Measurements from ENCODE around the gene TNFAIP8.
A peak's percentile ranks its signal among the peaks of the same experiment; 100 is the strongest.

Gene TNFAIP8

GRCh38 chr5:119327018-119327417, 28.8 kb upstream of the TNFAIP8 start:
- no peak overlapping the region for H3K4me3 ChIP-seq (ENCODE audit: low read depth in 1 of 5, low read length in 5 of 5)
- H3K4me1 ChIP-seq (ENCODE audit: control insufficient read depth in 5 of 5, insufficient read depth in 5 of 5, low read length in 5 of 5): peaks cover 5 to 68% (median 54%) of the 10 kb centered on the region in 5 donors
- H3K9me3 ChIP-seq (ENCODE audit: control insufficient read depth in 5 of 5, low read length in 5 of 5): no peaks in the 10 kb centered on the region
- H3K27me3 ChIP-seq (ENCODE audit: control insufficient read depth in 5 of 5, insufficient read depth in 4 of 5, low read length in 5 of 5): no peaks in the 10 kb centered on the region
- peak overlapping the region; percentile 84 for H3K27ac ChIP-seq (ENCODE audit: low read depth, low read length)
- no peaks in the 10 kb centered on the region for H3K36me3 ChIP-seq (ENCODE audit: control insufficient read depth in 5 of 5, insufficient read depth in 5 of 5, low read length in 5 of 5)
- H3K9ac ChIP-seq (ENCODE audit: low read length in 5 of 5): peak overlapping the region in 2 of 5 donors; percentile 50 to 54

DNA sequence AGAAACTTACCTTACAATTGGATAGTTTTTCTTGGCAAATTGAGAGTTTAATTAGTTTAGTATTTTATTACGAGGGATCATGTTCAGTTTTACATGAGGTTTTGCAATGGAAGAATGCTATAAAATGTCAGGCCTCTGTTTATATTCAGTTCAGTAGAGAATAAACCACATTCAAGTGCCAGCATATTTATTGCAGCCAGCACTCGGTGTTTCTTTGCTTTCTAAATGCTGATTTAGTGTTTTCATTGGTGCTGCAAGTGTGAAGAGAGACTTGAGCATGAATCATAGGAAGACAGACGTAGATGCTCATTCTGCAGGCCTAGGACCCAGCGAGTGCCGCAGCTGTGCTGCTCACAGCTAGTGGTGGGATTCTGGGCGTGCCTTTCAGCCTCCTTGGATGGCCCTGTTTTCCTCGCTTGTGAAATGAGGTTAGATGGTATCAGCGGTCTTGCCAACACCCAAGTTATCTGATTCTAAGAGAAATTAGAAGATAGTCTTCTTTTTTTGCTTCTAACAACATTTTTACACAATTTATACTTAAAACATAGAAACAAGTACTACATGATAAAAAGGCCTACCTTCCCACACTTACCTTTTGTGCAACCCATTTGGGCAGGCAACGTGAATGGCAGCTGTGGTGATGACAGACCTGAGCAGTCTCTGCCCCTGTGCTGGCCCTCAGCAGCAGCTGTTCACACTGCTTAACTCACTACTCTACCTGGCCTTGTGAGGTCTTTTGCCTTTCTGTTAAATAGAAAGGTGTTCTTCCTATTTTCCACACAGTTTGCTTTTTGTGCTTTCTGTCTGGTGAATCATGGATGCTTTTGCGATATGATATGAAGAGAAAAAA, 26.8 kb upstream of the TNFAIP8 start:
- Histone ChIP-seq H3K27ac (ENCODE audit: low read depth, low read length) (peak overlapping the region; percentile 84), H3K27me3 (ENCODE audit: control insufficient read depth in 5 of 5, insufficient read depth in 4 of 5, low read length in 5 of 5) (no peaks in the 10 kb centered on the region), H3K4me3 (ENCODE audit: low read depth in 1 of 5, low read length in 5 of 5) (no peak overlapping the region)

DNA sequence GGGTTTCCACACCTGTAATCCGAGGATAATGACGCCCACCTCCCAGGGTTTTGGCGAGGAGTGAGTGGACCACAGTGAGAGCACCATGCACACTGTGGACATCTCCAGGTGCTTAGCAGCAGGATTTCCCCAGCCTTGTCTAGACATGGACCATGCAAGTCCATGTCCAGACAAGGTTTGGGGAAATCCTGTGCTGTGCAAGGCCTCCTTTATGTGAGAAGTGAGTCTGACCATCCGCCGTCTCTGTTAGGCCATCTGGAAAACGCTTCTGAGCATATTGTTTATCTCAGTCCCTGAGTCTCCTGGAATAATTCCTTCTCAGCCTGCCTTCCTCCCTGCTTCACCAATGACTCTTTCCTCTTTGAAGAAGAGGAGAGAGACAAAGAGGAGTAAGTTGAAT, 26.2 kb upstream of the TNFAIP8 start:
- no peak overlapping the region for H3K9ac ChIP-seq (ENCODE audit: low read length in 5 of 5)
- no peaks in the 10 kb centered on the region for H3K36me3 ChIP-seq (ENCODE audit: control insufficient read depth in 5 of 5, insufficient read depth in 5 of 5, low read length in 5 of 5)
- H3K9me3 ChIP-seq (ENCODE audit: control insufficient read depth in 5 of 5, low read length in 5 of 5): no peaks in the 10 kb centered on the region
- peaks cover 0 to 44% (median 34%) of the 10 kb centered on the region in 5 donors for H3K4me1 ChIP-seq (ENCODE audit: control insufficient read depth in 5 of 5, insufficient read depth in 5 of 5, low read length in 5 of 5)
- H3K27ac ChIP-seq (ENCODE audit: low read depth, low read length): peak overlapping the region; percentile 84
- H3K27me3 ChIP-seq (ENCODE audit: control insufficient read depth in 5 of 5, insufficient read depth in 4 of 5, low read length in 5 of 5): no peaks in the 10 kb centered on the region
- H3K4me3 ChIP-seq (ENCODE audit: low read depth in 1 of 5, low read length in 5 of 5): no peak overlapping the region

More for the DNA sequence above, 26.8 kb upstream of the TNFAIP8 start:
- peak overlapping the region in 1 of 5 donors; percentile 45 for H3K9ac ChIP-seq (ENCODE audit: low read length in 5 of 5)
- no peaks in the 10 kb centered on the region for H3K9me3 ChIP-seq (ENCODE audit: control insufficient read depth in 5 of 5, low read length in 5 of 5)
- H3K36me3 ChIP-seq (ENCODE audit: control insufficient read depth in 5 of 5, insufficient read depth in 5 of 5, low read length in 5 of 5): no peaks in the 10 kb centered on the region
- peaks cover 0 to 48% (median 38%) of the 10 kb centered on the region in 5 donors for H3K4me1 ChIP-seq (ENCODE audit: control insufficient read depth in 5 of 5, insufficient read depth in 5 of 5, low read length in 5 of 5)

- H3K36me3 ChIP-seq (ENCODE audit: control insufficient read depth in 5 of 5, insufficient read depth in 5 of 5, low read length in 5 of 5): no peaks in the 10 kb centered on the region
- peaks cover 0 to 47% (median 34%) of the 10 kb centered on the region in 5 donors for H3K4me1 ChIP-seq (ENCODE audit: control insufficient read depth in 5 of 5, insufficient read depth in 5 of 5, low read length in 5 of 5)
- no peaks in the 10 kb centered on the region for H3K9me3 ChIP-seq (ENCODE audit: control insufficient read depth in 5 of 5, low read length in 5 of 5)
- H3K27ac ChIP-seq (ENCODE audit: low read depth, low read length): no peak overlapping the region
- no peak overlapping the region for H3K4me3 ChIP-seq (ENCODE audit: low read depth in 1 of 5, low read length in 5 of 5)
- no peak overlapping the region for H3K9ac ChIP-seq (ENCODE audit: low read length in 5 of 5)
- no peaks in the 10 kb centered on the region for H3K27me3 ChIP-seq (ENCODE audit: control insufficient read depth in 5 of 5, insufficient read depth in 4 of 5, low read length in 5 of 5)
Observed at GRCh38 chr5:119330367-119331183, 25.2 kb upstream of the TNFAIP8 start.

GRCh38 chr5:119331566-119332095, 24.2 kb upstream of the TNFAIP8 start:
- Histone ChIP-seq H3K9me3 (ENCODE audit: control insufficient read depth in 5 of 5, low read length in 5 of 5) (no peaks in the 10 kb centered on the region), H3K4me3 (ENCODE audit: low read depth in 1 of 5, low read length in 5 of 5) (no peak overlapping the region), H3K36me3 (ENCODE audit: control insufficient read depth in 5 of 5, insufficient read depth in 5 of 5, low read length in 5 of 5) (no peaks in the 10 kb centered on the region), H3K27me3 (ENCODE audit: control insufficient read depth in 5 of 5, insufficient read depth in 4 of 5, low read length in 5 of 5) (no peaks in the 10 kb centered on the region), H3K27ac (ENCODE audit: low read depth, low read length) (no peak overlapping the region), H3K4me1 (ENCODE audit: control insufficient read depth in 5 of 5, insufficient read depth in 5 of 5, low read length in 5 of 5) (peaks cover 0 to 38% (median 33%) of the 10 kb centered on the region in 5 donors), H3K9ac (ENCODE audit: low read length in 5 of 5) (no peak overlapping the region)

- Histone ChIP-seq H3K4me3 (ENCODE audit: low read depth in 1 of 5, low read length in 5 of 5) (no peak overlapping the region), H3K27ac (ENCODE audit: low read depth, low read length) (no peak overlapping the region), H3K9ac (ENCODE audit: low read length in 5 of 5) (no peak overlapping the region), H3K36me3 (ENCODE audit: control insufficient read depth in 5 of 5, insufficient read depth in 5 of 5, low read length in 5 of 5) (no peaks in the 10 kb centered on the region), H3K27me3 (ENCODE audit: control insufficient read depth in 5 of 5, insufficient read depth in 4 of 5, low read length in 5 of 5) (no peaks in the 10 kb centered on the region), H3K4me1 (ENCODE audit: control insufficient read depth in 5 of 5, insufficient read depth in 5 of 5, low read length in 5 of 5) (peaks cover 0 to 38% (median 35%) of the 10 kb centered on the region in 5 donors), H3K9me3 (ENCODE audit: control insufficient read depth in 5 of 5, low read length in 5 of 5) (no peaks in the 10 kb centered on the region)
Observed at GRCh38 chr5:119332208-119332607, 23.6 kb upstream of the TNFAIP8 start.

DNA sequence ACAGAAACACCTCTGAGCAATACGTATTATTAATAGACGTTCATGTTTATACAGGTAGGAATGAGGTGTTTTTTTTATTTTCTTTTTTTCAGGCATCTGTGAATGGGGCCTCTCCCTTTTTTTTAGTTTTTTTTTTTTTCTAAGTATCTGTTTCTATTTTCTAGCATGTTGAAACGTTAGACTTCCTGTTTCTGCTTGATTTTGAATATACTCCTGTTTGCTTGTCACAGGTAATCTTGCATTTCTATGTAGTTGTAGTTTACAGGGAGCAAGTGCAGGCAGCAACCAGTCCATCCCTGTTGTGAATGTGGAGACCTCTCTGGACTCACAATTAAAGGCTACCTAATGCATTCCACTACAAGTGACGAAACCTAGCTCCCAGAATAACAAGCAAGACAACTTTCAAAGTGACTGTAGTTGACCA, 22.8 kb upstream of the TNFAIP8 start:
- no peak overlapping the region for H3K27ac ChIP-seq (ENCODE audit: low read depth, low read length)
- no peaks in the 10 kb centered on the region for H3K9me3 ChIP-seq (ENCODE audit: control insufficient read depth in 5 of 5, low read length in 5 of 5)
- peaks cover 0 to 39% (median 37%) of the 10 kb centered on the region in 5 donors for H3K4me1 ChIP-seq (ENCODE audit: control insufficient read depth in 5 of 5, insufficient read depth in 5 of 5, low read length in 5 of 5)
- no peaks in the 10 kb centered on the region for H3K36me3 ChIP-seq (ENCODE audit: control insufficient read depth in 5 of 5, insufficient read depth in 5 of 5, low read length in 5 of 5)
- no peaks in the 10 kb centered on the region for H3K27me3 ChIP-seq (ENCODE audit: control insufficient read depth in 5 of 5, insufficient read depth in 4 of 5, low read length in 5 of 5)
- H3K4me3 ChIP-seq (ENCODE audit: low read depth in 1 of 5, low read length in 5 of 5): no peak overlapping the region
- H3K9ac ChIP-seq (ENCODE audit: low read length in 5 of 5): no peak overlapping the region

GRCh38 chr5:119333421-119333851, 22.4 kb upstream of the TNFAIP8 start:
- peaks cover 0 to 34% (median 32%) of the 10 kb centered on the region in 5 donors for H3K4me1 ChIP-seq (ENCODE audit: control insufficient read depth in 5 of 5, insufficient read depth in 5 of 5, low read length in 5 of 5)
- no peak overlapping the region for H3K27ac ChIP-seq (ENCODE audit: low read depth, low read length)

GRCh38 chr5:119335261-119335677, 20.6 kb upstream of the TNFAIP8 start:
- Histone ChIP-seq H3K27me3 (ENCODE audit: control insufficient read depth in 5 of 5, insufficient read depth in 4 of 5, low read length in 5 of 5) (no peaks in the 10 kb centered on the region), H3K9ac (ENCODE audit: low read length in 5 of 5) (no peak overlapping the region), H3K4me3 (ENCODE audit: low read depth in 1 of 5, low read length in 5 of 5) (no peak overlapping the region), H3K27ac (ENCODE audit: low read depth, low read length) (no peak overlapping the region), H3K9me3 (ENCODE audit: control insufficient read depth in 5 of 5, low read length in 5 of 5) (no peaks in the 10 kb centered on the region), H3K4me1 (ENCODE audit: control insufficient read depth in 5 of 5, insufficient read depth in 5 of 5, low read length in 5 of 5) (peaks cover 0 to 19% (median 14%) of the 10 kb centered on the region in 5 donors), H3K36me3 (ENCODE audit: control insufficient read depth in 5 of 5, insufficient read depth in 5 of 5, low read length in 5 of 5) (no peaks in the 10 kb centered on the region)

More at GRCh38 chr5:119333421-119333851, 22.4 kb upstream of the TNFAIP8 start:
- no peaks in the 10 kb centered on the region for H3K36me3 ChIP-seq (ENCODE audit: control insufficient read depth in 5 of 5, insufficient read depth in 5 of 5, low read length in 5 of 5)
- no peak overlapping the region for H3K9ac ChIP-seq (ENCODE audit: low read length in 5 of 5)
- H3K9me3 ChIP-seq (ENCODE audit: control insufficient read depth in 5 of 5, low read length in 5 of 5): no peaks in the 10 kb centered on the region
- no peaks in the 10 kb centered on the region for H3K27me3 ChIP-seq (ENCODE audit: control insufficient read depth in 5 of 5, insufficient read depth in 4 of 5, low read length in 5 of 5)
- no peak overlapping the region for H3K4me3 ChIP-seq (ENCODE audit: low read depth in 1 of 5, low read length in 5 of 5)
